Stimulated activated CD8-positive, alpha-beta memory T cell treated with anti-CD3 and anti-CD28 coated beads, Interleukin-12 subunit alpha, Interleukin-12 subunit beta, amount 100 ng/mL, for 24 hours (primary cell): ENCODE data around the gene ACOT8.
"Not testable (repeated sequence)": the region's sequence is repeated elsewhere in the genome, so short reads cannot be mapped to it uniquely, and the experiment has no call there.

Experiments used
- DNase-seq: peaks from one replicate; pipeline ENCODE4 v3.0.0-alpha.2; 2020; ENCODE audit errors: extremely low read depth

ACOT8 gene

DNA sequence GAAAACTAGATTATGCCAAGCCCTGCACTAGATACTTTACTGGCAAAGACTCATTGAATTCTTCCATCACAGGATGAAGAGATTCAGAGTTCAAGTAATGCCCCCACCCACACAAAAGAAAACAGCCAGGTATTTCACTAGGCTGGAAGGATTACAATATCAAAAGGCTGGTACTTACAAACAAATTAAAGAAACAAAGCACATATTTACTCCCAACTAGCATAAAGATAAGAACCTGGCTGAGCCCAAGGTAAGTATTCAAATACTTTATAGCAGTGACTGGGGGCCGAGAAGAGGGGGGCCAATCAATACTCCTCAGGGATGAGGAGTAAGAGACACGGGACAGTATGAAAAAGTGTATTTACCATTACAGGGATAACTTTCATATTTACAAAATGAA lies 3.7 kb downstream of the ACOT8 start:
- no peak for DNase-seq

DNA sequence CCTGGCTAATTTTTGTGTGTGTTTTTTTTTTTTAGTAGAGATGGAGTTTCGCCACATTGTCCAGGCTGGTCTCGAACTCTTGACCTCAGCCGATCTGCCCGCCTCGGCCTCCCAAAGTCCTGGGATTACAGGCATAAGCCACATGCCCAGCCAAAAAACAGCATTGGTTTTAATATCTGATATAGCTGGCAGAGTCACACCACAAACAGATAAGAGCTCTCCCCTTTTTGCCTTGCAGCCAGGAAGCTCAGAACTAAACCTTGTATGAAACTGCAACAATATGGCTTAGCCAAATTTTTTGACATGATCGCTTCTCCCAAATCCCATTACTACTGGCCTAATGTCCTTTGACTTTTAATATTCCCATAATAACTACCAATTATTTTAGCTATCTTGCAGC lies 4.9 kb downstream of the ACOT8 start:
- no peak for DNase-seq

DNA sequence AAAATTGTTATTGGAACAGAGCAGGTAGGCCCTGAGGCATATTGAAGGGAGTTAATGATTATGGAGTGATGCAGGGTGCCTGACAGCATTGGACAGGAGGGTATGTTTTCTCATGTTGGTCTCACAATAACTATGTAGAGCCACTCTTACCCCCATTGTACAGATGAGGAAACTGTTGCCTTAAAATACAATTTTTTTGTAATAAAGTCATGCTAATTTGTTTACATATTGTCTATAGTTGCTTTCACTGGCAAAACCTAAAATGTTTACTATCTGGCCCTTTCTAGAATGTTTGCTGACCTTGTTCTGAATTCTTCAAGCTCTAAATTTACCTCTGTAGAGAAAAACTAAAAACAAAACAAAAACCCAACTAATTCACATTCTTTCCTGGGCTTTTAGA lies 5.7 kb downstream of the ACOT8 start:
- no peak for DNase-seq

DNA sequence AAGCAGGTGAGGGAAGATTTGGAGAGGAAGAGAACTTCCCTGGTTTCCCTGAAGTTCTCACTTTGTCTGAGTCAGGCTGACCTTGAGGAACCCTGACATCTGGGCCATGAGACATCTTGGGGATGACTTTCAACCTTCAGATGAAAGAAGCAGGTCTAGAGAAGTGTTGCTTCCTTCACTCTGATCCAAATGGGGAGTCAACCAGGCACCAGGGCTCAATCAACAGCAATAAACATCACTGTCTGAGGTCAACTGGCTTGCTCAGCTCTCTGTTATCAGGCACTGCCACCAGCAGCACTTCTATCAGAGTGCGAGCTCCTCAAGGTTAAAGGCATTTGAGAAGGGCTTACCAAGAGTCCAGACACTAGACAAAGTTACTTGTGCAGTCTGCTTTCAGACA lies 6.3 kb downstream of the ACOT8 start:
- no peak for DNase-seq

DNA sequence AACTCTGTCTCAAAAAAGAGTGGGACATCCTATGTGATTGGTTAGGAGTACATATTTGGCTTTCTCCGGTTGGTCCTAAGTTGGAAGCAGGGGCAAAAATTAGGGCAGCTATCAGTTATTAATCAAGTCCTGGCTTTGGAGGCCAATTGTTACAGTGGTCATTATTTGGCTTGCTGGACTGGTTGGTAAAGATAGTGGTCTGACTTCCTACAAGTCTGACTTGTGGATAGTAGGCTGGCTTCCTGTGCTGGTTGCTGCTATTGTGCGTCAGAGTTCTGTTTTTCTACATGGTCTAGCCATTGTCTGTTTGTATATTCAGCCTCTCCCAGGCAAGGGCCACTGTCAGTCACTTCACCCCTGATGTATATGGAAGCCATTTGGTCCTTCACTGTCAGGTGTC lies 7.0 kb downstream of the ACOT8 start:
- no peak for DNase-seq

DNA sequence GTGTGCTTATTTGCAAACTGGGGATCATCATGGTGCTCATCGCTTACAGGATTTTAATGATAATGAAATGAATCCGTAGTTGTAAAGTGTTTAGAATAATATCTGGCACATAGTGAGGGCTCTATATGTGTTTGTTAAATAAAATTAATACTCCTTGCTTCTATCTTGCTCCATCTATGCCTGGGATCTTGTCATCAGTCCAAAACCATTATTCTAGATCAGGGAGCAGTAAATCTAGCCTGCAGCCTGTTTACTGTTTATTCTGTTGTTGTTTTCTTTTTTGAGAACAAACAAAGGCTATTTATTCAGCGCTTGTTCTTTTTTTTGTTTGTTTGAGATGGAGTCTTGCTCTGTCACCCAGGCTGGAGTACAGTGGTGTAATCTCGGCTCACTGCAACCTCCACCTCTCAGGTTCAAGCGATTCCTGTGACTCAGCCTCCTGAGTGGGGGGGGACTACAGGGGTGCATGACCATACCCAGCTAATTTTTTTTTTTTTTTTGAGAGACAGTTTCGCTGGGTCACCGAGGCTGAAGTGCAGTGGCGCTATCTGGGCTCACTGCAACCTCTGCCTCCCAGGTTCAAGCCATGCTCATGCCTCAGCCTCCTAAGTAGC lies 8.1 kb downstream of the ACOT8 start:
- no peak for DNase-seq

DNA sequence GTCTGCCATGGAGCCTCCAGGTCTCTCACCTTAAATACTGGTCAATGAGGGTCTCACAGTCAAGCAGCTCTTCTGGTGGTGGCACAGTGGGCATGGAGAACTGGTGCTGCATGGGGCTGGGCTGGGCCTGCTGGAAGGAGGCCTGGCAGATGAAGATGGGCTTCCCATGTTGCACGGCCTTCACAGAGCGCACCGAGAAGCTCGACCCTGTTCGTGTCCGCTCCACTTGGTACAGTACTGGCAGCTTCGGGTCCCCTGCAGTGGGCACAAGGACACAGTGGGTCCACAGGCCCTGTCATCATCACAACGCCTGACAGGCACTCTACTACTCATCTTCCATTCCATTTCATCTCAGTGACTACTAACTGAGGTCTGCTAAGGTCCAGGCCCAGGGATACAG lies 8.8 kb downstream of the ACOT8 start:
- no peak for DNase-seq

DNA sequence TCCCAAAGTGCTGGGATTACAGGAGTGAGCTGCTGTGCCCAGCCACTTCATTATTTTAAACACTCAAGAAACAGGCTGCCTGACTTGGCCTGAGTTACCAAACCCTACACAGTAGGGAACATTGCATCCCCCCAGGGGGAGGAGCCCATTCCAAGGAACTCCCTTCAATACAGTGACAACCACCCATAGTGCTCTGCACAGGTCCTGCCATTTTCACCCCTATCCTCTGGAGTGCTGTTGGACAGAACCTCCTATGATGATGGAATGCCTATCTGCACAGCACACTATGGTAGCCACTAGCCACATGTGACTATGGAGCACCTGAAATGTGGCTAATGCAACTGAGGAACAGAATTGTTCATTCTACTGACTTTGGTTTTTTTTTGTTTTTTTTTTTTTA lies 11.7 kb downstream of the ACOT8 start:
- no peak for DNase-seq

DNA sequence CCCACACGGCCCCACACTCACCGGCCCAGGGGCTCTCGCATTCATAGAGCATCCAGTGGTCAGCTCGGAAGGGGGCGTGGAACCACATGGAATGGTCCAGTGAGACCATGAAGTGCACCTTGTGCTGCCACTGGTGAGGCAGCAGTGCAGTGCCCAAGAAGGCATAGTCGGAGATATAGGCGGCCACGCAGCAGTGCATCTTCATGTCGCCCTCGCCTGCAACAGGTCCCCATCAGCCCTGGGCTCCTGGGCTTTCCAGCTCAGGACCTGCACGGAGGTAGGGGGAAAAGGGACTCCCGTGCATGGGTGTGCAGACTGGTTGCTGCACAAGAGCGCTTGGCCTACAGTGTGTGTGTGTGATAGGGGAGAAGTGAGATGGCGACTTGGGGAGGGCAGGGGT lies 13.7 kb downstream of the ACOT8 start:
- no peak for DNase-seq

DNA sequence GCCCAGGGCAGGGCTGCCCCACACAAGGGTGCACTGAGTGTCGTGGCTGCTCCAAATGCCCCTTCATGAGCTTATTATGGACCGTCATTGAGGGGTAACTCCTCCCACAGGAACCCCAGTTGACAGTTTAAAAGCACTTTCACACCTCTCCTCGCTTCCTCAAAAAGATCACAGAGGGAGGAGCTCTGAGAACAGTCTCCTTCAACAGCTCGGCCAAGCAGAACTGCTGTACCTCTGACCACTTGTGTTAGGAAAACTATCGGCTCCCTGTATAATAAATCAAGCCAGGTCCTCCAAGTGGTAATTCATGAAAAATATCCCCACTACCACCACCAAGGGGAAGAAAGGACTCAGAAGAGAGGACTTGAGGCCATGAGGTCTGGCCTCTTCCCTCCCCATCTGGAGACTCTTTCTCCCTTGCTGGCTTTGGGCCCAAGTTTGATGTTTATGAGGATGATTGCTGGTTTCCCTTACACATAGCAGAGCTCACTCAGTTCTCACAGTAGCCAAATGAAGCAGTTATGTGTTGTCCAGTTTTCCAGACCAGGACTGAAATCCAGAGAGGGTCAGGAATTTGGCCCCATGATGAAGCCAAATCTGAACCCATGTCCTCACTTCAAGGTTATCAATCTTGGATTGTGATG lies 14.9 kb downstream of the ACOT8 start:
- no peak for DNase-seq

DNA sequence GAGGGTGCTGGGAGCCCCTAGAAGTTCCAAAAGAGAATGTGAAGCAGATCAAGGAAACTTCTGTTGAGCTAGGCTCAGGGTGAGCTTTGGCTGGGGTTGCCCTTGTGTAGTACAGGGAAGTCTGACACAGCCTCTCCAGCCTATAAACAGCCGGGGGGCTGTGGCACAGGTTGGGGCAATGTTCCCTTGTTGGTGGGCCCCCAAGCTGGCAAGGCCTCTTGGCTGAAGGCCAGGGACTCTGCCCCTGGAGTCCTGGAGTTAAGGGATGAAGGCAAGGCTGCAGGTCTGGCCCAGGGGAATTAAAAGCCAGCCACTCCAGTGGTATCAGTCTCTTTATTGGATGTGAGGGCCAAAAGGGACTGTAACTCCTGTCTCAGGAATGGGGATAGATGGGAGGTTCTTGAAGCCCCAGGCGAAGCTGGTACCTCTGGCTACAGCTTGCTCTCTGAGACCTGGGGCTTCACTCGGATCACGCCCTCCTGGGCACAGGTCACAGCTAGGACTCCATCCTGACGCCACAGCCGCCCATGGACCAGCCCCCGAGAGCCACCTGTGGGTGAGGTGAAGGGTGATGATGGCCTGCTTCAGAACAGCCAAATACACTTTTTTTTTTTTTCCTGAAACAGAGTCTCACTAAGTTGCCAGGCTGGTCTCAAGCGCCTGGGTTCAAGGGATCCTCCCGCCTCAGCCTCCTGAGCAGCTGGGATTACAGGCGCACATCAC lies 15.6 kb downstream of the ACOT8 start:
- DNase-seq = no peak

DNA sequence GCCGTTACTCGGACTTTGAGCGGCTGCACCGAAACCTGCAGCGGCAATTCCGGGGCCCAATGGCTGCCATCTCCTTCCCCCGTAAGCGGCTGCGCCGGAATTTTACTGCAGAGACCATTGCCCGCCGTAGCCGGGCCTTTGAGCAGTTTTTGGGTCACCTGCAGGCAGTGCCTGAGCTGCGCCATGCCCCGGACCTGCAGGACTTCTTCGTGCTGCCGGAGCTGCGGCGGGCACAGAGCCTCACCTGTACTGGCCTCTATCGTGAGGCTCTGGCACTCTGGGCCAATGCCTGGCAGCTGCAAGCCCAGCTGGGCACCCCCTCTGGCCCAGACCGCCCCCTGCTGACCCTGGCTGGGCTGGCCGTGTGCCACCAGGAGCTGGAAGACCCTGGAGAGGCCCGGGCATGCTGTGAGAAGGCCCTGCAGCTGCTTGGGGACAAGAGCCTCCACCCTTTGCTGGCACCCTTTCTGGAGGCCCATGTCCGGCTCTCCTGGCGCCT lies 16.4 kb downstream of the ACOT8 start:
- DNase-seq = no peak

DNA sequence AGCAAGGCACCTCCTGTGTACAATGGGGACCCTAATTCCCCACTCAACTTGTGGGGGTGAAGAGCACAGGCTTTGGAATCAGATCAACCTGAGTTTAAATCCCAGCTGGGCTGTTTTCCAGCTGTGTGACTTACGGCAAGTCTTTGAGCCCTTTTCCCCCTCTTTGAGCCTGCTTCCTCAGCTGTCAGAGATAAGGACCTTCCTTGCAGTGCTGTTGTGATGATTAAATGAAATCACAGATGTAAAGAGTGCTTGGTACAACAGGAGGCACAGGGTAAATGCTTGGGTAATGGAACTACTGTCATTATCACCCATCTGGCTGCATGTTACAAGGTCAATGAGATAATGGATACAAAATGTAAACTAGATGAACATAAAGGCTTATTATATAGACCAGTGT lies 20.4 kb downstream of the ACOT8 start:
- no peak for DNase-seq

DNA sequence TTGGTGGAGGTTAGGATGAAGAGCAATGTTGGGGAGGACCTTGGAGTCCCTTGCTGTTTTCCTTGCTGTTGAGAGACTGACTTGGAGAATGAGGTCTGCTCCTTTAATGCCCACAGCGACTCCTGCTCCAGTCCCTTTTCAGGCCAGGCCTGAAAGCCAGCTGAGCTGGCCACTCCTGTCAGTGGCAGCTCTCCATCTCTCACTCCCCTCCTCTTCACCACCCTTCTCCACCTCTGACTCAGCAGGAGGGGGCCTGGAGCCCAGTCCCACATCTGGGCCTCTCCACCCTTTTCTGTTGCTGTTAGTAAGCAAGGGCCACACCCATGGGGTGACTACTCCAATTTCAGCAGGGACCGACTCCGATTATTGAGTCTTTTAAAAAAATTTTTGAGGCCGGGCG lies 21.4 kb downstream of the ACOT8 start:
- DNase-seq = no peak

DNA sequence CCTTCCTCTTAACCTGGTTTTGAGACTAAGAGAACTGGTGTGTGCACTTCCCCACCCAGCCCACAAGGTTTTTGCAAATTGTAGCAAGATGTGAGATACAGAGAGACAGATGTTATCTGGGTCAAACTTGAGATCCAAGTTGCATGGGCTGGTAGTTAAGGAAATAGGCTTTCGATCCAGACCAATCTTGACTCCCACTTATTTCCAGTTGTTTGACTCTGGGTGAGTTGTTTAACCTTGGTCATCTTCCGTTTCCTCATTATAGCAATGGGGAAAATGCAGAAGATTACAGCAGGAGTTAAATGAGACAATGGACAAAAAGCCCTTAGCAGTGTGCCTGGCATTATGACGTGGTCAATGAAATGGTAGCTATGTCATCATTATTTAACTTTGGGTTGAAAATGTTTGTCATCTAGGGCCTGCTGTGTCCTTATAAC lies 21.8 kb downstream of the ACOT8 start:
- DNase-seq = no peak

DNA sequence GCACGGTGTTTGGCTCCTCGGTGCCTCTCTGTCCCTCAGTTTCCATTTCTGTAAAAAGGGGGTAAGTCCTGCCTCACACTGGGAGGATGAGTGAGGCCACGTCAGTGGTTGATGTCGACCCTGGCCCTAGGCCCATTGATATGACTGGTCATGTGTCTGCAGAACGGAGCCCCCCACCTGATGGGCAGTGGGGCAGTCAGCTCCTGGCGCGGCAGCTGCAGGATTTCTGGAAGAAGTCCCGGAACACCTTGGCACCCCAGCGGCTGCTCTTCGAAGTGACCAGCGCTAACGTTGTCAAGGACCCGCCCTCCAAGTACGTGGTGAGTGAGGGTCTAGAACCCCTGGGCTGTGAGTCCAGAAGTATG lies 22.4 kb downstream of the ACOT8 start:
- DNase-seq = no peak

DNA sequence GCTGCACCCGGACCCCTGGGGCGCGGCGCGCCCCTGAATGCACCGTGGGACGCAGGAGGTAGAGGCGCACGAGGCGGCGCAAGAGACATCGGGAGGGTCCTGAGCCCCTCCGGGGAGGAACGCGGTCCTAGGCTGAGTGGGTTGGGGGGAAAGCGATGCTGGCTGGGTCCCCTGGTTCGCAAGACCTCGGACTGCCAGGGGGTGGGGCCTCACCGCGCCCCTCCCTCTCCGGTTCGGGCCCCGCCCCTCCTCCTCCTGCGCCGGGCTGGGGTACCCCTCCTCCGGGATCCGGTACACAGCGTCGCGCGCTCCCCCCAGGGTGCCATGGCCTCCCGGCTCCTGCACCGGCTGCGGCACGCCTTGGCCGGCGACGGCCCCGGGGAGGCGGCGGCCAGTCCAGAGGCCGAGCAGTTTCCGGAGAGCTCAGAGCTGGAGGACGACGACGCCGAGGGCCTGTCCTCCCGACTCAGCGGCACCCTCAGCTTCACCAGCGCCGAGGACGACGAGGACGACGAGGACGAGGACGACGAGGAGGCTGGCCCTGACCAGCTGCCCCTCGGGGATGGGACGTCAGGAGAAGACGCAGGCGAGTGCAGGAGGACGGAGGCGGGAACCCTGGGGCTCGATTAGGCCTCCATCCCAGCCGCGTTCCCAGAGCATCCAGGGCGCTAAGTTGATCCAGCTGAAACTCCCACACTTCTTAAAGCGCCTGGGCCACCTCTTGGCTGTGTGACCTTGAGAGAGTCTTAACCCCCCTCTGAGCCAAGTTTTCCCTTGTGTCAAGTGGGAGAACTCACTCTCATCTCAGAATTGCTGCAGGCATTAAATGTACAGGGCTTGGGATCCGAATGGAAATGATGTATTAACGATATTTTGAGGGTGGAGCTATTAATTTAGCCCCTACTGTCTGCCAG lies 23.1 kb downstream of the ACOT8 start:
- no peak for DNase-seq

DNA sequence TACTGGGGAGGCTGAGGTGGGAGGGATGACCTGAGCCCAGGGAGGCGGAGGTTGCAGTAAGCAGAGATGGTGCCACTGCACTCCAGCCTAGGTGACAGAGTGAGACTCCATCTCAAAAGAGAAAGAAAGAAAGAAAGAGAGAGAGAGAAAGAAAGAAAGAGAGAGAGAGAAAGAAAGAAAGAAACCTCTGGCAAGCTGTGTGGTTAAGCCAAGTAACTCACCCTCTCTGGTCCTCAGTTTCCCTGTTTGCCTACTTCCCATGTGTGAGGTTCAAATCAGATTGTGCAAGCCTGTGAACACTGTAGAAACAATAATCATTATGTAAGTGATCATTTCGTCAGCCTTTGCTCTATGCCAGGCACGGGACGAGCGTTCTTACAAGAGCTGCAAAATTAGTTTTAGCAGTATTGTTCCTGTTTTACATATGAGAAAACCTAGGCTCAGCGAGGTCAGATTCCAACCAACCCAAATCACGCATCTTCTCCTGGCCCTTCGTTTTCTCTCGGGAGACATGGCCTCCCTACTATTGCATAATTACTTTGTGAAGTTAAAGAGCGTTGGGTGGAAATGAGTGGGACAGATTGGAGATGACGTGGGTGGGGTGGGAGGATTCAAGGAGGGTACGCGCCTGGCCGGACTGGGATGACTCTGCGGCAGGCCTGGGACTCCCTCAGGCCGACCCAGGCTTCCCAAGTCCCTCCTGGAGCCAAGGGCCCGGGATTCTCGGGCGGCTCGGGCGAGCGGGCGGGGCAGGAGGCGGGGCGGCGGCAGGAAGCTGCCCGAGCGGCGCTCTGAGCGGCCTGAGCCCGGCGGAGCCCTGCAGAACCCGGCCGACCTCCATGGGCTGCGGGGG lies 23.9 kb downstream of the ACOT8 start, which contains the start of gene SNX21:
TSS of gene SNX21 (plus strand) at position 770 of the 853 bp plus-strand sequence. CDS start 121 bp downstream, outside the sequence.
- no peak for DNase-seq

DNA sequence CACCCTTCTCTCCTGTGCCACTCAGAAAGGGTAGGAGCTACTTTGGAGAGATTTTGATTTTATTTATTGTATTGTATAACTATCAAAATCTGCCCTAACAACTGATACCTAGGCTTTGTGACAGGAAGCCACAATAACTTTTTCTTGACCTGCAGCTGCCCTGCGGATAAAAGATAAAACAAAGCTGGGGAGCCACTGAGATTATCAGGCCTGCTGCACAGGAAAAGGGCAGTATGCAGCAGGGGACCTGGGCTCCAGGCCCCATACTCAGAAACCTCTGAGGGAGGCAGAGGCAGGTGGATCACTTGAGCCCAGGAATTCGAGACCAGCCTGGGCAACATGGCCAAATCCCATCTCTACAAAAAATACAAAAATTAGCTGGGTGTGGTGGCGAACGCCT lies 24.6 kb downstream of the ACOT8 start:
- no peak for DNase-seq

DNA sequence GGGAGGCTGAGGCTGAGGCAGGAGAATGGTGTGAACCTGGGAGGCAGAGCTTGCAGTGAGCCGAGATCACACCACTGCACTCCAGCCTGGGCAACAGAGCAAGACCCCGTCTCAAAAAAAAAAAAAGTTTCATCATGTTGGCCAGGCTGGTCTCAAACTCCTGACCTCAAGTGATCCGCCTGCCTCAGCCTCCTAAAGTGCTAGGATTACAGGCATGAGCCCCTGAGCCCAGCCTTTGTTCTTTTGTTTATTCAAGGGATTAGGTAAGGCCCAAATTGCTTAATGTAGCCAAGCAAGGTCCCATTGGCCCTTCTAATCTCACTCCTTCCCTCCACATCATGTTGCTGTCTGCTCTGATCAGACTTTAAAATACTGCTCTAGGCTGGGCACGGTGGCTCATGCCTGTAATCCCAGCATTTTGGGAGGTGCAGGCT lies 27.5 kb downstream of the ACOT8 start:
- DNase-seq = not testable (repeated sequence)

DNA sequence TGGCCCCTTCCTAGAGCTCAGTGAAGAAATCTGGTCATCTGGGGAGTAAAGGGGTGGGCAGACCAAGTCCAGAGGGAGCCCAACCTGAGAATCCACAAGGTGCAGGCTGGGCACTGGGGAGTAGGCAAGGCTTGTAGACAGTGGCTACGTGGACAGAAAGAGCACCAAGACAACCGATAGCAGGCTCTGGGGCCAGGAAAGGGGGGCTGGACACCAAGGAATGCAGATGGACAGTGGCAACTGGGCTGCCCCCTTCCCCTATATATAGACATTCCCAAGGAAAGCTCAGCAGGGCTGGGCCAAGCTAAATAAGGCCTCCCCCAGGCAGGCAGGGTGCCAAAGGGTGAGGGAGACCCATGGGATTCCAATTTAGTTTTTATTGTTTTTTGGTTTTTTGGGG lies 28.6 kb downstream of the ACOT8 start:
- DNase-seq = no peak
